ENCODE measurements around the gene EDC3. TPM values are rescaled to one million over a fixed set of nuclear protein-coding genes. Genes with fewer than 3 reads are reported as not detected.

Gene EDC3
- total and polyA plus RNA-seq, 9 of the 15 experiments (the other 6 are each of a cell fraction or from before 2014, with no cell fraction given), result 11.7 to 63.9 (median 32.8) TPM

GRCh38 chr15:74614744-74615507, 80.9 kb downstream of the EDC3 start (continued):
- TF ChIP-seq UBTF (IDR thresholded peaks at IDR 0.05; ENCODE audit: borderline replicate concordance in 1 of 2, low read depth in 2 of 2, low read length in 2 of 2), result no peak
- TF ChIP-seq REST (IDR thresholded peaks at IDR 0.05; ENCODE audit: borderline replicate concordance), result no peak
- TF ChIP-seq REST (CRISPR knock-in tag; IDR thresholded peaks at IDR 0.05; ENCODE audit: low read depth), result no peak
- no peak for TF ChIP-seq NR4A1 (CRISPR knock-in tag; IDR thresholded peaks at IDR 0.05)
- TF ChIP-seq NR4A1 (tag; IDR thresholded peaks at IDR 0.05), result no peak
- TF ChIP-seq TAL1 (IDR thresholded peaks at IDR 0.05), result 0 out of 2 replicates have a peak, but pooled peaks have one; percentile 9
- TF ChIP-seq RAD21 (CRISPR knock-in tag; conservative IDR thresholded peaks at IDR 0.05 in 1 of 2, IDR thresholded peaks at IDR 0.05 in 1 of 2), result no peak; a peak in 1 of 4 replicates
- TF ChIP-seq ZNF384 (IDR thresholded peaks at IDR 0.05; ENCODE audit: low read depth, low read length), result no peak
- TF ChIP-seq LEF1 (IDR thresholded peaks at IDR 0.05), result no peak
- no peak for TF ChIP-seq SMC3 (conservative IDR thresholded peaks at IDR 0.05; ENCODE audit: insufficient read depth, low read depth, low read length)
- TF ChIP-seq RBBP5 (IDR thresholded peaks at IDR 0.05; ENCODE audit: borderline replicate concordance, insufficient read depth, low read length, poor library complexity, severe bottlenecking), result no peak
- no peak for TF ChIP-seq TCF7 (IDR thresholded peaks at IDR 0.05; ENCODE audit: borderline replicate concordance)
- TF ChIP-seq NR2C2 (CRISPR knock-in tag; IDR thresholded peaks at IDR 0.05), result no peak
- TF ChIP-seq NR2C2 (tag; IDR thresholded peaks at IDR 0.05), result no peak
- TF ChIP-seq SIN3B (IDR thresholded peaks at IDR 0.05; ENCODE audit: low read depth), result no peak
- TF ChIP-seq CTBP1 (IDR thresholded peaks at IDR 0.05; ENCODE audit: borderline replicate concordance), result 0 out of 2 replicates have a peak, but pooled peaks have one; percentile 8
- TF ChIP-seq ZNF668 (CRISPR knock-in tag; IDR thresholded peaks at IDR 0.05), result no peak
- no peak for TF ChIP-seq PRPF4 (IDR thresholded peaks at IDR 0.05; ENCODE audit: insufficient read depth, low read depth, low read length, poor library complexity, severe bottlenecking)

All from K562 (cell line).